ENCODE results near the gene TRIM16. TPM values are rescaled to one million over a fixed set of nuclear protein-coding genes. Genes with fewer than 3 reads are reported as not detected.
"Not testable (repeated sequence)": the region's sequence is repeated elsewhere in the genome, so short reads cannot be mapped to it uniquely, and the experiment has no call there.

Gene TRIM16
- total and polyA plus RNA-seq, 4 donors: 30.4 to 45.7 (median 35.4) TPM

DNA sequence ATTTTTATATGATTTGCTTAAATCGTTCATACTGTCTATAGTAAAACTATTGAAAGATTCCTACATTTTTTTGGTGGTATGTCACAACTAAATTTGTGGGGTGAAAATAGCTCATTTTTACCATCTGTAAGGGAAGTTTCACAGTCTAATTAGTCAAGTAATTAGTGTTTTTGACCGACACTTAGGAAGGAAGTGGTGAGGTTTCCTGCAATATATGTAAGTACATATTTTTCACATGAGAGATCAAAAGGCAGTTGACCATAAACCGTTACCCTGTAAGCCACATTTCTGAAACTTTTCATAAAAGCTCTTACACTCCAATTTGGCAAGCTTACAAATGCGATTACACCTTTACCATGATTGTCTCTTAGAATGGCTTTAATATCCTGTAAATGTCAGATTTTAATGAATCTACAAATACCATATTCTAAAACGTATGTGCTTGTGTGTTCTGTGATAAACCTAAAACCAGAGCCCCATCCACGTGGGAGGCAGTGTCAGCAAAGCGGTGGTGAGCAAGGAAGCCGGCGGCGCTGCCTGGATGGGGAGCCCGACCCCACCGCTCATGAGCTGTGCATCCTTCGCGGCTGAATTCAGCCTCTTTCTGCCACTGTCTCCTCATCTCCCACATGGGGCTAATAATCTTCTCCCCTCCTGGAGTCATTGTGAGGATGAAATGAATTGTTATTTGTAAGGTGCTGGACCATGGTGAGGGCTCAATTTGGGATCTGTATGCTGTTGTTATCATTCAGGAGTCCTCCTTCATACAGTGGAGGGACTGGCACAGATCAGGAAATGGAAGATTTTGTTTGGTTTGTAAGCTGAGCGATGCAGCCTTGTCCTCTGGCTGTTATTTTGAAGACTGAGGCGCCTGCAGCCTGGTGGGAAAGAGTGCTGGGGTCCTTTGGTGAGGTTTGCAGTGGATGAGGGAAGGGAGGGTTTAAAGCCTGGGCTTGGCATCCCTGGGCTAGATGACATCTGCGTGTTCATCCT is 94.3 kb downstream of the TRIM16 start:
- H3K27me3 ChIP-seq (ENCODE audit: control insufficient read depth, insufficient read depth, low read length); DNase-seq (ENCODE audit: low read depth in 4 of 6, low spot score in 6 of 6); H3K27ac ChIP-seq (ENCODE audit: low read depth, low read length); H3K4me3 ChIP-seq (ENCODE audit: low read depth, low read length); H3K9me3 ChIP-seq (ENCODE audit: control insufficient read depth, insufficient read depth, low read length); H3K36me3 ChIP-seq (ENCODE audit: control insufficient read depth, insufficient read depth, low read length); H3K4me1 ChIP-seq (ENCODE audit: control insufficient read depth, insufficient read depth, low read length): not testable (repeated sequence)
- no CpG with 5 or more reads among the region's 17 CpGs for WGBS (ENCODE audit: insufficient coverage)

DNA sequence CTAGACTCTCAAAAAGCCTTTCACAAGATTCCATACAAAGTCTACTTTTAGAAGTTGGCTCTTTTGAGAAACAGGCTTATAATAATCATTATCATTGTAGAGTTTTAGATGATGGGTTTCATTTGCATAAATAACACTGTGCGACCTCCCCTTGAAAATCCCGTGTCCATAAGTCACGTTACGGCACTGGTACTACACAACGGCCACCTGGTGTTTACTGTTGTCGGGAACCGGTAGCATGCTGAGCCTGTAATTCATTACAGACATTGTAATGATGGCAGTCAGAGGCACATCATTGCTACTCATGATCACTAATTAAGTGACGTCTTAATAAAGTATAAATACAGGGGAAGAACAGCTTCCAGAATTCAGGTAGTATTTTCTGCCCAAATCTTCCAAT is 96.1 kb downstream of the TRIM16 start:
- H3K27me3 ChIP-seq (ENCODE audit: control insufficient read depth, insufficient read depth, low read length); H3K9me3 ChIP-seq (ENCODE audit: control insufficient read depth, insufficient read depth, low read length); H3K4me1 ChIP-seq (ENCODE audit: control insufficient read depth, insufficient read depth, low read length); H3K36me3 ChIP-seq (ENCODE audit: control insufficient read depth, insufficient read depth, low read length); H3K4me3 ChIP-seq (ENCODE audit: low read depth, low read length); H3K27ac ChIP-seq (ENCODE audit: low read depth, low read length): not testable (repeated sequence)
- peak in 1 of 6 donors; percentile 18 for DNase-seq (ENCODE audit: low read depth in 4 of 6, low spot score in 6 of 6)
- 58% methylated on average over 7 of the region's 8 CpGs for WGBS (ENCODE audit: insufficient coverage)

DNA sequence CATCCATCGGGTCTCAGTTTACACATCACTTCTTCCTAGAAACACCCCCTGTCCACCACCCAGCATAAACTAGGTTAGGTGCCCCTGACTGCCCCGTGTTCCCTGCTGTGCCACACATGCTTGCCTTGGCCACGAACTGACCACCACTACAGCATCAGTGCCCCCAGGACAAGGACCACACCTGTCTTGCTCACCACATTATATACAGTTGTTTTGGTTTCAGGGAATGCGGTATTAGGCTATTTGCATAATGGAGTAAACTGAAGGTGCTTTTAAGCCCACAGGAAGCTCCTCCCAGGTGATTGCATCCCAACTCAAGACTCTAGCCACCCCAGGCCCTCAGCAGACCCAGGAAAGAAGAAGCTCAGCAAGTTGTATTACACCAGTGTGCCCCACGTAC is 100.8 kb downstream of the TRIM16 start:
- H3K9me3 ChIP-seq (ENCODE audit: control insufficient read depth, insufficient read depth, low read length); DNase-seq (ENCODE audit: low read depth in 4 of 6, low spot score in 6 of 6); H3K4me1 ChIP-seq (ENCODE audit: control insufficient read depth, insufficient read depth, low read length); H3K27ac ChIP-seq (ENCODE audit: low read depth, low read length); H3K27me3 ChIP-seq (ENCODE audit: control insufficient read depth, insufficient read depth, low read length); H3K36me3 ChIP-seq (ENCODE audit: control insufficient read depth, insufficient read depth, low read length); H3K4me3 ChIP-seq (ENCODE audit: low read depth, low read length): not testable (repeated sequence)
- no CpG with 5 or more reads among the region's 5 CpGs for WGBS (ENCODE audit: insufficient coverage)

DNA sequence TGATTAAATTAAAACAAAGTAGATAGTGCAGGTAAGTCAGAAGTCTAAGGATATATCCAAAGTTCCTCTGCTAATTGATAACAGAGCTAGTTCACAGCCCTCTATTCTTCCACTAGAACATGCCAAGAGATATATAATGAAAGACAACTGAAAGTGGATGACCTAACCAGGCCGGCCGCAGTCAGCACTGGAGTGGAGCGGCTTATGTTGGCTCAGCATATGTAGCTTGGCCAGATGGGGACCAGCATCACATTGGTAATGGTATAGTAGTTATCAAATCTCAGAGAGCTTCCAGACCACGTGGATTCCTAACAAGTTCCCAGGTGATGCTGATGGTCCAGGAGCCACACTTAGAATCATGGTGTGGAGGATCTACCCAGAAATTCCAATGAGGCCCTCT is 102.6 kb downstream of the TRIM16 start:
- not testable (repeated sequence) for H3K9me3 ChIP-seq (ENCODE audit: control insufficient read depth, insufficient read depth, low read length); H3K27me3 ChIP-seq (ENCODE audit: control insufficient read depth, insufficient read depth, low read length); H3K36me3 ChIP-seq (ENCODE audit: control insufficient read depth, insufficient read depth, low read length); DNase-seq (ENCODE audit: low read depth in 4 of 6, low spot score in 6 of 6); H3K4me1 ChIP-seq (ENCODE audit: control insufficient read depth, insufficient read depth, low read length); H3K4me3 ChIP-seq (ENCODE audit: low read depth, low read length); H3K27ac ChIP-seq (ENCODE audit: low read depth, low read length)
- WGBS (ENCODE audit: insufficient coverage): no CpG with 5 or more reads among the region's 4 CpGs

Small RNAs within 50 kb of the gene (small RNA-seq; reads per million reads assigned to genes)
- gene AC005838.1 (ENCODE audit: low replicate concordance): not detected
- gene ZNF29P (ENCODE audit: low replicate concordance): not detected

Other genes starting within 250 kb of the TRIM16 start
- 1 to 10 TPM; 2.0 to 6.7 TPM for gene CDRT4, start 216.7 kb downstream of the TRIM16 start, total RNA-seq
- gene CDRT4, start 216.7 kb downstream of the TRIM16 start, polyA plus RNA-seq (ENCODE audit: insufficient read length in 2 of 2): 10 to 100 TPM in 1 of 2 donors, 1 to 10 TPM in 1; 2.8 to 17.2 TPM
- gene TVP23C, start 120.8 kb downstream of the TRIM16 start, total RNA-seq: 10 to 100 TPM; 29.9 to 30.7 TPM
- gene TVP23C, start 120.8 kb downstream of the TRIM16 start, polyA plus RNA-seq (ENCODE audit: insufficient read length in 2 of 2): 10 to 100 TPM in 1 of 2 donors, 1 to 10 TPM in 1; 7.4 to 21.0 TPM
- gene FBXW10B, start 64.6 kb downstream of the TRIM16 start, total RNA-seq: under 1 TPM; 0.50 to 0.69 TPM
- gene FBXW10B, start 64.6 kb downstream of the TRIM16 start, polyA plus RNA-seq (ENCODE audit: insufficient read length in 2 of 2): 1 to 10 TPM in 1 of 2 donors, under 1 TPM in 1; 0.73 to 1.8 TPM
- 10 to 100 TPM; 39.2 to 56.8 TPM for gene ZNF286A, start 15.4 kb upstream of the TRIM16 start, total RNA-seq
- 10 to 100 TPM; 38.6 to 39.8 TPM for gene ZNF286A, start 15.4 kb upstream of the TRIM16 start, polyA plus RNA-seq (ENCODE audit: insufficient read length in 2 of 2)
- under 1 TPM; 0.20 to 0.61 TPM for gene TBC1D26, start 48.0 kb upstream of the TRIM16 start, total RNA-seq
- under 1 TPM; 0.24 to 0.41 TPM for gene TBC1D26, start 48.0 kb upstream of the TRIM16 start, polyA plus RNA-seq (ENCODE audit: insufficient read length in 2 of 2)

Data from spinal cord (tissue), 10 donors.